Fibroblast of mammary gland (primary cell): ENCODE data around the gene GPX8.

ENCODE experiments used
- DNase-seq: peaks from one replicate; pipeline ENCODE4 v3.0.0-alpha.2; 2010; ENCODE audit warnings: low read depth
- H3K4me3 ChIP-seq: 2 replicates; pipeline ENCODE4 v1.5.1; 2011; ENCODE audit warnings: low read depth, mild to moderate bottlenecking, low read length, moderate library complexity; ENCODE audit not compliant: control insufficient read depth
- TF ChIP-seq, protein P1 (sequence below): conservative IDR thresholded peaks from 2 replicates; pipeline ENCODE4 v1.5.1; 2011; ENCODE audit warnings: low read depth, low read length, inconsistent platforms; ENCODE audit not compliant: control insufficient read depth, insufficient read depth

GPX8 gene

DNA sequence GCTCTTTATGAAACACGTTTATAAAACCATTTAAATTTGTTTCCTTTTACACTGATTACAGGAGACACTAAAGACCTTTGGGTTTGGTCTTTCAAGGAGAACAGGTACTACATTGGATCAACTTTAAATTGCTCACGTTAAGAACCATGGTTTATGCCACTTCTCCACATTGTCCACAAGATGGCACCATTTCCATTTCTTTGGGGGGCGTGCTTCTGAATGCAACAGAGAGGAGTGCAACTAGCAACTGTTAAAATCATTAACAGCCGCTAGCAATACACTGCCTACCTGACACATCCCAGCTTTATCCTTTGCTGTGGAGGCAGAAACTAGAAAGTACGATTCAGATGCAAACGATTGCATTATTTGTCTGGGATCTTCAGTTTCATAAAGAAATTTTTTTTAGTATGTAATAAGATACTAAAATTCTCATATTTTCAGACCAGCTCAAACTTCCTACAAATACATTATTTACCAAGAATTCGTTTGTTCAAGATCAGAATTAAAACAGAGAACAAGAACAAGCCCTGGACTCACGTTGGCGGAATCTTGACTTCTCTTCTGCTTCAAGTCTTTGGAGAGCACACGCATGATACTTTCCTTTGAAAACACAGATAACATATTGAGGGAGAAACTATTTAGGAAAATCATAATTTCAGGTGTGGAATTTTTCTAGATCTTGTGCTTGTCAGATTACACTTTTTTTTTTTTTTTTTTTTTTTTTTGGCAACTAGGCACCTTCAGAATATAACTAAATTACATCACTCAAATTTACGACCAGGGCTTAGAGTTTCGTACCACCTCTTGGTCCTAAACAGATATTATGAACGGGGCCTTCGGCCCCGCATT lies 12.3 kb downstream of the GPX8 start:
- peak overlapping the region; percentile 55 for H3K4me3 ChIP-seq
- peak; percentile 82 for DNase-seq
- TF ChIP-seq, protein P1, sequence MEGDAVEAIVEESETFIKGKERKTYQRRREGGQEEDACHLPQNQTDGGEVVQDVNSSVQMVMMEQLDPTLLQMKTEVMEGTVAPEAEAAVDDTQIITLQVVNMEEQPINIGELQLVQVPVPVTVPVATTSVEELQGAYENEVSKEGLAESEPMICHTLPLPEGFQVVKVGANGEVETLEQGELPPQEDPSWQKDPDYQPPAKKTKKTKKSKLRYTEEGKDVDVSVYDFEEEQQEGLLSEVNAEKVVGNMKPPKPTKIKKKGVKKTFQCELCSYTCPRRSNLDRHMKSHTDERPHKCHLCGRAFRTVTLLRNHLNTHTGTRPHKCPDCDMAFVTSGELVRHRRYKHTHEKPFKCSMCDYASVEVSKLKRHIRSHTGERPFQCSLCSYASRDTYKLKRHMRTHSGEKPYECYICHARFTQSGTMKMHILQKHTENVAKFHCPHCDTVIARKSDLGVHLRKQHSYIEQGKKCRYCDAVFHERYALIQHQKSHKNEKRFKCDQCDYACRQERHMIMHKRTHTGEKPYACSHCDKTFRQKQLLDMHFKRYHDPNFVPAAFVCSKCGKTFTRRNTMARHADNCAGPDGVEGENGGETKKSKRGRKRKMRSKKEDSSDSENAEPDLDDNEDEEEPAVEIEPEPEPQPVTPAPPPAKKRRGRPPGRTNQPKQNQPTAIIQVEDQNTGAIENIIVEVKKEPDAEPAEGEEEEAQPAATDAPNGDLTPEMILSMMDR = peak; percentile 89

DNA sequence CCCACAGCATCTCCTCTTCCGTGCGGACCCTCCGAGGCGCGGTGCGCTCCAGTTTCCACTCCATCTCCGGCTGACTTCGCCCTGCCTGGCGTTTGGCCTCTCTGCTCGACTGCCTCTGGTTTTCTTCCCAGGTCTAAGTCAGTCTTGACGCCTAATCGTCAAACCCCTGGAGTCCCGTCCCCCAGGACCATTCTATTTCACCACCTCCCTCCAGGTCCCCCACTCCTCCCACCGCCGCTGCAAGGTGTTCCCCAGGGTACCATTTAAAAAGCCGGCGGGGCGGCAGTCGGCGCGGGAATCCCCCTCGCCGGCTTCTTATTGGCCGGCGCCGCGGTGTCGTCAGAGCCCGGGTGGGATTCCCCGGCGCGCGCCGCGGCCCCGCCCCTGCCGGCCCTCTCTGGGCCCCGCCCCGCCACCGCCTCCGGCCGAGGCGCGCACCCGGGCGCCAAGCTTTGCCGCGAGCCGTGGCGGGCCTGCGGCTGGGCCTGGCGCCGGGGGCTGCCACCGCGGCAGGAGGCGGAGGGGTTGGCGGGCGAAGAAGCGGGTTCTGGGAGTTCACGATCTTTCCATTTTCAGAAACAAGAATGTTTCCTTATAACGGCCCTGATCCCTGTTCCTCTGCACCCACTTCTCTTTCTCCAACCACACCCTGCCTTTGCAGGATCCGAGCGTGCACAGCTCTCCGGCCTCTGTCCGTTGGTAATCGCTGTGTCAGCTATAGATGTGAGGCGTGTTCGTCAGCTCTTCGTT lies 13.1 kb downstream of the GPX8 start, which contains the start of gene CDC20B:
Gene CDC20B (minus strand): TSS at position 241 of the 750 bp plus-strand sequence. CDS start 177 bp downstream, at position 64.
- peak within 1 kb of the TSS; percentile 55 for H3K4me3 ChIP-seq
- TF ChIP-seq, protein P1 = no peak
- peak; percentile 54 for DNase-seq

DNA sequence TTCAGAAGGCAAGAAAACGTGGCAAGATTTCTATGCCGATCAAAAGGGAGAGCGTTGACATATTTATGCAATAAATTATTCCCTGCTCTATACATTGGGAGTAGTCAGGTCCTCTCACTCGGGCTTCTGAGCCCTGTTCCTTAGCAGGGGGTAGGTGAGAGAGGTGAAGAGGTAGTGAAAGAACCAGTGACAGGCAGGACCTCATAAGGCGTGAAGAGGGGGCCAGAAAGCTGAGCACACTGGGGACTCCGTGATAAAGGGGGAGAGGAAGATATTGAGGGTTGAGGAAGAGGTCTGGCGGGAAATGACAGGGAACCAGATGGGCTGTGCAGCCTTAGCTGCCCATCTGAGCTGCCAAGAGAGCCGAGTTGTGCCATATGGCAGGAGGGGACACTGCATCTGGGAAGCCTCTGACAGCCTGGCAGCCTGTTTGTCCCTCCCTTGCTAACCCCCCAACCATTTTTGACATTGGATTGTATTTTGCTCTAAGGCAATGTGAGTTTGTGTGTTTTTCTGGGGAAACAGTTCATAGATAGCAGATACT lies 13.8 kb downstream of the GPX8 start:
- TF ChIP-seq, protein P1 = no peak
- H3K4me3 ChIP-seq = peak overlapping the region; percentile 47
- DNase-seq = no peak

DNA sequence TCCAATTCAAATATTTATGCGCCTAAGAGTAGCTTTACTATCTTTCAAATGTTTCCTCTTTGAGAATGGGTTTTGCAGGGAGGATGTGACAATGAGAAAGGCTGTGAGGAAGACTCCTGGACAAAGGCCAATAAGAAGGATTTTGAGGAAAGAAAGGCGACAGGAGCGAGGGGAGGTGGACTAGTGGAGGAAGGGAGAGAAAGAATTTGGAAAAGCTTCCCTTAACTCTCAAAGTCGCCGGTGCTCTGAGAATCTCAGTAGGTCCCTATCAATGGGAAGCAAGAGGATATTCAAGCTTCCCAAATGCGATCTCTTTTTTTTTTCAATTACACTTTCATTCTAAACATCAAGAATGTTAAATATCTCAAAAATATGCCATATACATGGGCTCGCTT lies 15.8 kb downstream of the GPX8 start:
- DNase-seq = no peak
- H3K4me3 ChIP-seq = no peak overlapping the region
- TF ChIP-seq, protein P1 = no peak

DNA sequence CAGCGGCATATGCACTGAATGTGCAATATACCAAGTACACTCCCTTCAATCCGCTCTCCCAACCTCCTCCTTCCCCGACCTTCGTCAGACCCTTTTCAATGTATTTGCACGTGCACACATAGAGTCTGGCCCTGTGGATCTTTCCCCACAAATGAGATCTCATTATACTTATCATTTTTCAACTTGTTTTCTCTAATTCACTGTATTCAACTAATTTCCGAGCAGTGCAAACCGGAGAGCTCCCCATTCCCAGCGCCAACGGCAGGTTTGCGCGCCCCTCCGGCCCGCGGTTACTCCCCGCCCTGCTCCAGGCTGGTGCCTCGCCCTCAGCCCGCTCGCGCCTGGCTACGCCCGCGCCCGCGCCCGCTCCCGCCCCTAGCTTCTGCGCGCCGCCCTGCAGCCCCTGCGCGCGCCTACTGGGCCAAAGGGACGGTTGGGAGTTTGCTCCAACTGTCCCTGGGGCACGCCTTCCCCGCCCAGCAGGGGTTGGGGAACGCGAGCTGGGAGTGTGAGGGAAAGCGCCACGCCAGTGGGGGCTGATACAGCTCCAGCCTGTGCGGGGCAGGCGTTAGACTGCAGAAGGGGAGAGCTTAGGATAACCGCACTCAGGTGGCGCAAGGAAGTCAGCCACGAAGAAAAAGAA lies 16.3 kb downstream of the GPX8 start:
- H3K4me3 ChIP-seq = peak overlapping the region; percentile 16
- no peak for DNase-seq
- TF ChIP-seq, protein P1 = no peak

DNA sequence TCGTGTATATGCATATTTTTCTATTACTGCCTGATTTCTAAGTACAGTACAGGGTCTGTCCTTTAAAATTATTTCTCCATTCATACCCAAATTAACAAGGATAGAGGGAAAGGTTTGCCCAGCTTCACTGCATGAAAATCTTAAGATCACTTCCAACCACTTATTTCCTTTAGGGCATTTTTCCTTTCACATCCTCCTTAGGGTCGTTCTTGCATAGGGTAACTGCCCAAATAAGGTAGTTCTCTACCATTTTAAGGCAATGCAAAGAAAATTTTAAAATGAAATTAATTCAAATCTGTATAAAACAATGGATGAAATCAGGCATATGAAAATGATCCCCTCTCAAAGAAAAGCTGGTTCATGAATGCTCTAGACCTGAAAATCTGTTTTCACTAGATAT lies 17.1 kb downstream of the GPX8 start:
- DNase-seq = no peak
- no peak overlapping the region for H3K4me3 ChIP-seq
- TF ChIP-seq, protein P1 = no peak
